ENCODE data around the gene PPP1R13B. TPM values are rescaled to one million over a fixed set of nuclear protein-coding genes. Genes with fewer than 3 reads are reported as not detected.

Gene PPP1R13B
- total RNA-seq, 1 experiment from 2014 or later = 19.0 TPM

GRCh38 chr14:103770902-103771301 lies 76.5 kb downstream of the PPP1R13B start:
- ChIA-PET POLR2A (no interaction called here), CTCF (no interaction called here)
- no peak for DNase-seq (ENCODE audit: low read depth, low spot score)
- in situ Hi-C loops (cut with HindIII; ENCODE audit: low pct_unique_long_range_greater_than_20kb, low sequenced_read_pairs) (no loop called here), intact Hi-C loops (cut with micrococcal nuclease; ENCODE audit: unreplicated experiment) (no loop called here)
- Histone ChIP-seq H3K27me3 (ENCODE audit: control insufficient read depth, insufficient read depth, low read length) (no peaks in the 10 kb centered on the region), H3K36me3 (ENCODE audit: control insufficient read depth, insufficient read depth, low read length) (no peaks in the 10 kb centered on the region), H3K27ac (ENCODE audit: low read length) (no peak overlapping the region), H3K9me3 (ENCODE audit: control insufficient read depth, insufficient read depth, low read depth, low read length) (no peaks in the 10 kb centered on the region), H3K4me3 (ENCODE audit: low read depth in 2 of 2, low read length in 2 of 2) (no peak overlapping the region), H3K4me1 (ENCODE audit: control insufficient read depth, insufficient read depth, low read length) (no peaks in the 10 kb centered on the region)
- no peak for ATAC-seq
- BruUV-seq (replicated peaks) = no TSS peak
- no peak for TF ChIP-seq SIN3A (IDR thresholded peaks at IDR 0.05; ENCODE audit: borderline replicate concordance, insufficient read depth, low read depth, low read length)
- no peak for TF ChIP-seq POLR2AphosphoS5 (IDR thresholded peaks at IDR 0.05; ENCODE audit: low read depth, low read length)
- TF ChIP-seq, protein P1, sequence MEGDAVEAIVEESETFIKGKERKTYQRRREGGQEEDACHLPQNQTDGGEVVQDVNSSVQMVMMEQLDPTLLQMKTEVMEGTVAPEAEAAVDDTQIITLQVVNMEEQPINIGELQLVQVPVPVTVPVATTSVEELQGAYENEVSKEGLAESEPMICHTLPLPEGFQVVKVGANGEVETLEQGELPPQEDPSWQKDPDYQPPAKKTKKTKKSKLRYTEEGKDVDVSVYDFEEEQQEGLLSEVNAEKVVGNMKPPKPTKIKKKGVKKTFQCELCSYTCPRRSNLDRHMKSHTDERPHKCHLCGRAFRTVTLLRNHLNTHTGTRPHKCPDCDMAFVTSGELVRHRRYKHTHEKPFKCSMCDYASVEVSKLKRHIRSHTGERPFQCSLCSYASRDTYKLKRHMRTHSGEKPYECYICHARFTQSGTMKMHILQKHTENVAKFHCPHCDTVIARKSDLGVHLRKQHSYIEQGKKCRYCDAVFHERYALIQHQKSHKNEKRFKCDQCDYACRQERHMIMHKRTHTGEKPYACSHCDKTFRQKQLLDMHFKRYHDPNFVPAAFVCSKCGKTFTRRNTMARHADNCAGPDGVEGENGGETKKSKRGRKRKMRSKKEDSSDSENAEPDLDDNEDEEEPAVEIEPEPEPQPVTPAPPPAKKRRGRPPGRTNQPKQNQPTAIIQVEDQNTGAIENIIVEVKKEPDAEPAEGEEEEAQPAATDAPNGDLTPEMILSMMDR (IDR thresholded peaks at IDR 0.05) = no peak; the same call in 1 of the 2 replicates
- TF ChIP-seq REST (IDR thresholded peaks at IDR 0.05; ENCODE audit: insufficient read depth in 1 of 2, low read depth in 2 of 2, low read length in 1 of 2) = no peak
- TF ChIP-seq TCF7L2 (IDR thresholded peaks at IDR 0.05; ENCODE audit: low read depth, low read length) = no peak

DNA sequence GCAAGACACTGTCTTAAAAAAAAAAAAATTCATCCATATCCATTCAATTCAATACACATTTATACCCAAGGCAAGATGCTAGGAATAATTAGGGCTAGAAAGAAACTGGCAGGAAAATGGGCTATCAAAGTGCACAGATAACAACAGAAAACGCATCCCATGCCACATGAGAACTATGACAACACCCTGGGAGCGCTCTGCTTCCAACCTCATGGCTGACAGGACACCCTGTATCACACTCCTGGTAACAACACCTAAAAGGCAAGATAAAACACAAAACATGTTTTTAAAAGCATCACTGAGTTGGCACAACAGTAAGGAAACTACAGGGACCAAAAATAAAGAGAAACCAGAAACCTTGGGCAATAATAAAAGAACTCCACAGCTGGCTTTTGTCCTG lies 76.9 kb downstream of the PPP1R13B start:
- no peaks in the 10 kb centered on the region for H3K9me3 ChIP-seq (ENCODE audit: control insufficient read depth, insufficient read depth, low read depth, low read length)
- CTCF ChIA-PET = no interaction called here
- no peak for DNase-seq (ENCODE audit: low read depth, low spot score)
- no peak for ATAC-seq
- no peaks in the 10 kb centered on the region for H3K36me3 ChIP-seq (ENCODE audit: control insufficient read depth, insufficient read depth, low read length)
- H3K4me3 ChIP-seq (ENCODE audit: low read depth in 2 of 2, low read length in 2 of 2) = no peak overlapping the region
- no peak overlapping the region for H3K27ac ChIP-seq (ENCODE audit: low read length)
- BruUV-seq (replicated peaks) = no TSS peak
- H3K27me3 ChIP-seq (ENCODE audit: control insufficient read depth, insufficient read depth, low read length) = no peaks in the 10 kb centered on the region
- intact Hi-C loops (cut with micrococcal nuclease; ENCODE audit: unreplicated experiment) = no loop called here
- POLR2A ChIA-PET = no interaction called here
- in situ Hi-C loops (cut with HindIII; ENCODE audit: low pct_unique_long_range_greater_than_20kb, low sequenced_read_pairs) = no loop called here
- H3K4me1 ChIP-seq (ENCODE audit: control insufficient read depth, insufficient read depth, low read length) = no peaks in the 10 kb centered on the region
- TF ChIP-seq TCF7L2 (IDR thresholded peaks at IDR 0.05; ENCODE audit: low read depth, low read length) (no peak), SIN3A (IDR thresholded peaks at IDR 0.05; ENCODE audit: borderline replicate concordance, insufficient read depth, low read depth, low read length) (no peak), POLR2AphosphoS5 (IDR thresholded peaks at IDR 0.05; ENCODE audit: low read depth, low read length) (no peak), REST (IDR thresholded peaks at IDR 0.05; ENCODE audit: insufficient read depth in 1 of 2, low read depth in 2 of 2, low read length in 1 of 2) (no peak)
- TF ChIP-seq, protein P1 (IDR thresholded peaks at IDR 0.05) = no peak
